Cardiac fibroblast (primary cell): ENCODE measurements around the gene GSTK1.
"Not testable (repeated sequence)": the region's sequence is repeated elsewhere in the genome, so short reads cannot be mapped to it uniquely, and the experiment has no call there.

Experiments used
- DNase-seq, 2 donors: peaks; one replicate each; pipeline versions ENCODE4 v3.0.0 to v3.0.0-alpha.2; 2010; ENCODE audit warnings: low read depth in 2 of 2
- H3K4me3 ChIP-seq, 2 donors: replicated peaks in 1 of 2; 1 replicate in 1 of 2; 2 replicates in 1 of 2; pipeline ENCODE4 v1.5.1; 2011; ENCODE audit warnings: low read depth in 2 of 2, low read length in 2 of 2, mild to moderate bottlenecking in 2 of 2, moderate library complexity in 1 of 2
- TF ChIP-seq, protein P1 (sequence below): IDR thresholded peaks from one replicate; pipeline ENCODE4 v1.5.1; 2011; ENCODE audit warnings: low read depth, mild to moderate bottlenecking, low read length, inconsistent platforms

The GSTK1 gene

GRCh38 chr7:143263266-143264195 lies at the start of gene GSTK1:
GSTK1 (plus strand) TSS chr7:143263441; CDS start chr7:143263514, 73 bp downstream.
- peak within 1 kb of the TSS; percentile 87 to 96 for H3K4me3 ChIP-seq
- TF ChIP-seq, protein P1, sequence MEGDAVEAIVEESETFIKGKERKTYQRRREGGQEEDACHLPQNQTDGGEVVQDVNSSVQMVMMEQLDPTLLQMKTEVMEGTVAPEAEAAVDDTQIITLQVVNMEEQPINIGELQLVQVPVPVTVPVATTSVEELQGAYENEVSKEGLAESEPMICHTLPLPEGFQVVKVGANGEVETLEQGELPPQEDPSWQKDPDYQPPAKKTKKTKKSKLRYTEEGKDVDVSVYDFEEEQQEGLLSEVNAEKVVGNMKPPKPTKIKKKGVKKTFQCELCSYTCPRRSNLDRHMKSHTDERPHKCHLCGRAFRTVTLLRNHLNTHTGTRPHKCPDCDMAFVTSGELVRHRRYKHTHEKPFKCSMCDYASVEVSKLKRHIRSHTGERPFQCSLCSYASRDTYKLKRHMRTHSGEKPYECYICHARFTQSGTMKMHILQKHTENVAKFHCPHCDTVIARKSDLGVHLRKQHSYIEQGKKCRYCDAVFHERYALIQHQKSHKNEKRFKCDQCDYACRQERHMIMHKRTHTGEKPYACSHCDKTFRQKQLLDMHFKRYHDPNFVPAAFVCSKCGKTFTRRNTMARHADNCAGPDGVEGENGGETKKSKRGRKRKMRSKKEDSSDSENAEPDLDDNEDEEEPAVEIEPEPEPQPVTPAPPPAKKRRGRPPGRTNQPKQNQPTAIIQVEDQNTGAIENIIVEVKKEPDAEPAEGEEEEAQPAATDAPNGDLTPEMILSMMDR, result no peak
- DNase-seq, result peak; percentile 64 to 75

DNA sequence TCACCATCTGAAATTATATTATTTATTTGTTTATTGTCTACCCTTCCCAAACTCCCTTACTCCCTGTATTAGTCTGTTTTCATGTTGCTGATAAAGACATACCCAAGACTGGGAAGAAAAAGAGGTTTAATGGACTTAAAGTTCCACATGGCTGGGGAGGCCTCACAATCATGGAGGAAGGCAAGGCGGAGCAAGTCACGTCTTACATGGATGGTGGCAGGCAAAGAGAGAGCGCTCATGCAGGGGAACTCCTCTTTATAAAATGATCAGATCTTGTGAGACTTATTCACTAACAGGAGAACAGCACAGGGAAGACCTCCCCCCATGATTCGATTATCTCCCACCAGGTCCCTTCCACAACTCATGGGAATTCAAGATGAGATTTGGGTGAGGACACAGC lies 49.8 kb upstream of the GSTK1 start:
- DNase-seq, H3K4me3 ChIP-seq: not testable (repeated sequence)

- DNase-seq, result peak; percentile 90 to 94
- TF ChIP-seq, protein P1, result peak; percentile 99
- H3K4me3 ChIP-seq, result no peak overlapping the region
Observed at GRCh38 chr7:143214789-143215679, 48.2 kb upstream of the GSTK1 start.

DNA sequence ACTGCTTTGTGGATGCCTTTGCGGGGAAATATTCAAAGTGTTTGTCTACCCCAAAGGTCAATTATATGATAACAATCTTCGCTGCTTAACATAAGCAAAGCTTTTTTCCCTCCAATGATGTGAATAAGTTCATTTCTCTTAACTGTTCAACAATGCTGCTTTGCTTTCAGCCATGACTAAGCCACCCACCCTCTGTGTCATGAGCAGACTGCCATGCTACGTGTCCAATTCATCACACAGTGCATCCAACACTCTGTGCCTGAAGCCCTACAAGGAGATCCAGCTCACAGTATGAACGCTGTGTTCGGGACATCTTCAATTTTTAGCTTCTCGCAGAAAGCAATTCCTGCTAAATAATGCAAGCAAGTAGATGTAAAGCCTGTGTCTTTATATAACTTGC lies 47.1 kb upstream of the GSTK1 start:
- DNase-seq, result peak in 1 of 2 donors; percentile 68
- H3K4me3 ChIP-seq, result no peak overlapping the region
- TF ChIP-seq, protein P1, result no peak

GRCh38 chr7:143216686-143217085 lies 46.6 kb upstream of the GSTK1 start:
- H3K4me3 ChIP-seq, result no peak overlapping the region
- TF ChIP-seq, protein P1, result no peak
- no peak for DNase-seq

- DNase-seq, result no peak
- H3K4me3 ChIP-seq, result no peak overlapping the region
- TF ChIP-seq, protein P1, result no peak
Observed at GRCh38 chr7:143217806-143218205, 45.4 kb upstream of the GSTK1 start.

DNA sequence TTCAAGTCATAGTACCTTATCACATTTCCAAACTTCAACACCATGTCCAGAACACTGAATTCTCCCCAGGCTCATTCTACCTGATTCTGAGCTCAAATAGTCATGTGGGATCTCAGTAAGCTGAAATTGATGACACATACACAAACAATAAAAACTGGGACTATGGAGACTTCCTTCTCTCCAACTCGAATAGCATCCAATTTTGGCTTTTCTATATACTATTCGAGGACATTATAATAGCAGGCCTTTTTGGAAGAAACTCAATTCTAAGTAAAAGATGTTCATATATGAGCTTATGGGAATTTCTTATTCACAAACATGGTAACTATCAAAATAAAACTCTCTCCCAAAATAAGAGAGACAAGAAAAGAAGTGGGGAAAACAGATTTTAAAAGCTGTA lies 42.0 kb upstream of the GSTK1 start:
- DNase-seq, result no peak
- H3K4me3 ChIP-seq, result no peak overlapping the region
- TF ChIP-seq, protein P1, result no peak
